Upper lobe of left lung (tissue), 4 donors: ENCODE data around the gene CAB39.

Source experiments
- EP300 ChIP-seq, 4 donors: sonication (generic); formaldehyde crosslinking; IDR thresholded peaks; one replicate each; pipeline ENCODE4 v1.5.1; 2017; ENCODE audit warnings: antibody characterized with exemption in 4 of 4, control low read depth in 2 of 4
- POLR2A ChIP-seq, 4 donors: fragments of 450-650 bp; IDR thresholded peaks; one replicate each; pipeline ENCODE4 v1.5.1; 2016 to 2017; ENCODE audit warnings: antibody characterized with exemption in 4 of 4, mild to moderate bottlenecking in 2 of 4
- TF ChIP-seq, protein P1 (sequence below), 6 experiments: fragments of 450-650 bp in 4 of 6; fragments of 200-600 bp in 2 of 6; sonication (generic) in 2 of 6; IDR thresholded peaks; one replicate each; pipeline ENCODE4 v1.5.1; 2016 to 2019; ENCODE audit warnings: antibody characterized with exemption in 6 of 6

DNA sequence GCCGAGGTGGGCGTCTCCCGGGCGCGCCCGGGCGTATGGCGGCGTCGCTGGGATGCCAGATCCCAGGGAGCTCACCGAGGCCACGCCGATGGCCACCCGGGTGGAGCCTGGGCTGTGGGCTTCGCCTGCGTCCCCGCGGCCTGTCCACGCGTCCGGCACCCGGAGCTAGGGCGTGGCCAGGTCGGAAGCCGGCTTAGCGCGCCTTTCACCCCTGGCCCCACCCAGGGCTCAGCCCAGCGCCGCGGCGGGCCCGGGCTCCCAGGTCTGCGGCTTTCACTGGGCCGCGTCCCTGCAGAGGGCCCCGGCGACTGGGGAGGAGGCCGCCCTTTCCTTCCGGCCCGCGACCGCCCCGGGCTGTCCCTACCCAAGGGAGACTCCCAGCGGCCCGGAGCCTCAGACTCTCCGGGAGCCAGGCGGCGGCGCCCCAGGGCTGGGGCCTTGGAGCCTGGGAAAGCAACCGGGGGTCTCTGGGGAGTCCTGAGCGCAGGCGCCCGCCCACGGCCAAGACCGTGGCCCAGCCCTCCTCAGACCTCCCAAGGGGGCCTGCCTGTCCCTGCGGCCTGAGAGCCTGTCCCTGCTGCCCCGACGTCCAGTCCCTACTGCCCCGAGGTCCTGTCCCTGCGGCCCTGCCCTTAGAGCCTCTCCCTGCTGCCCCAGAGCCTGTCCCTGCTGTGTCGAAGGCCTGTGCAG is 115.8 kb downstream of the CAB39 start:
- TF ChIP-seq, protein P1, sequence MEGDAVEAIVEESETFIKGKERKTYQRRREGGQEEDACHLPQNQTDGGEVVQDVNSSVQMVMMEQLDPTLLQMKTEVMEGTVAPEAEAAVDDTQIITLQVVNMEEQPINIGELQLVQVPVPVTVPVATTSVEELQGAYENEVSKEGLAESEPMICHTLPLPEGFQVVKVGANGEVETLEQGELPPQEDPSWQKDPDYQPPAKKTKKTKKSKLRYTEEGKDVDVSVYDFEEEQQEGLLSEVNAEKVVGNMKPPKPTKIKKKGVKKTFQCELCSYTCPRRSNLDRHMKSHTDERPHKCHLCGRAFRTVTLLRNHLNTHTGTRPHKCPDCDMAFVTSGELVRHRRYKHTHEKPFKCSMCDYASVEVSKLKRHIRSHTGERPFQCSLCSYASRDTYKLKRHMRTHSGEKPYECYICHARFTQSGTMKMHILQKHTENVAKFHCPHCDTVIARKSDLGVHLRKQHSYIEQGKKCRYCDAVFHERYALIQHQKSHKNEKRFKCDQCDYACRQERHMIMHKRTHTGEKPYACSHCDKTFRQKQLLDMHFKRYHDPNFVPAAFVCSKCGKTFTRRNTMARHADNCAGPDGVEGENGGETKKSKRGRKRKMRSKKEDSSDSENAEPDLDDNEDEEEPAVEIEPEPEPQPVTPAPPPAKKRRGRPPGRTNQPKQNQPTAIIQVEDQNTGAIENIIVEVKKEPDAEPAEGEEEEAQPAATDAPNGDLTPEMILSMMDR (IDR thresholded peaks at IDR 0.05) = no peak
- no peak for TF ChIP-seq EP300 (IDR thresholded peaks at IDR 0.05)
- no peak for TF ChIP-seq POLR2A (IDR thresholded peaks at IDR 0.05)
